Measurements from ENCODE around the gene CAMK2D.

CAMK2D gene

GRCh38 chr4:113763029-113763285 lies 1.4 kb upstream of the CAMK2D start:
- no peak for DNase-seq (ENCODE audit: low spot score)

- DNase-seq (ENCODE audit: low spot score) = peak; percentile 86
Observed at GRCh38 chr4:113762186-113763028, 869 bp upstream of the CAMK2D start.

GRCh38 chr4:113760795-113761619 lies 531 bp downstream of the CAMK2D start:
- DNase-seq (ENCODE audit: low spot score) = peak; percentile 75

- DNase-seq (ENCODE audit: low spot score) = peak; percentile 14
Observed at GRCh38 chr4:113760094-113760794, 1.3 kb downstream of the CAMK2D start.

GRCh38 chr4:113759696-113760093 lies 1.8 kb downstream of the CAMK2D start:
- no peak for DNase-seq (ENCODE audit: low spot score)

GRCh38 chr4:113758372-113758771 lies 3.2 kb downstream of the CAMK2D start:
- DNase-seq (ENCODE audit: low spot score) = no peak

- DNase-seq (ENCODE audit: low spot score) = no peak
Observed at GRCh38 chr4:113757486-113757885, 4.1 kb downstream of the CAMK2D start.

- no peak for DNase-seq (ENCODE audit: low spot score)
Observed at GRCh38 chr4:113756005-113756410, 5.5 kb downstream of the CAMK2D start.

- DNase-seq (ENCODE audit: low spot score) = no peak
Observed at GRCh38 chr4:113750734-113751133, 10.8 kb downstream of the CAMK2D start.

GRCh38 chr4:113750296-113750695 lies 11.2 kb downstream of the CAMK2D start:
- no peak for DNase-seq (ENCODE audit: low spot score)

- DNase-seq (ENCODE audit: low spot score) = no peak
Observed at GRCh38 chr4:113749178-113749577, 12.4 kb downstream of the CAMK2D start.

GRCh38 chr4:113747949-113748348 lies 13.6 kb downstream of the CAMK2D start:
- DNase-seq (ENCODE audit: low spot score) = no peak

- no peak for DNase-seq (ENCODE audit: low spot score)
Observed at GRCh38 chr4:113745711-113746110, 15.8 kb downstream of the CAMK2D start.

GRCh38 chr4:113744667-113745240 lies 16.8 kb downstream of the CAMK2D start:
- no peak for DNase-seq (ENCODE audit: low spot score)

GRCh38 chr4:113743690-113744089 lies 17.8 kb downstream of the CAMK2D start:
- DNase-seq (ENCODE audit: low spot score) = no peak

- DNase-seq (ENCODE audit: low spot score) = no peak
Observed at GRCh38 chr4:113742643-113743042, 18.9 kb downstream of the CAMK2D start.

- DNase-seq (ENCODE audit: low spot score) = no peak
Observed at GRCh38 chr4:113741956-113742355, 19.6 kb downstream of the CAMK2D start.

- DNase-seq (ENCODE audit: low spot score) = no peak
Observed at GRCh38 chr4:113740857-113741379, 20.6 kb downstream of the CAMK2D start.

GRCh38 chr4:113739197-113739596 lies 22.3 kb downstream of the CAMK2D start:
- DNase-seq (ENCODE audit: low spot score) = no peak

GRCh38 chr4:113738251-113738650 lies 23.3 kb downstream of the CAMK2D start:
- no peak for DNase-seq (ENCODE audit: low spot score)

- no peak for DNase-seq (ENCODE audit: low spot score)
Observed at GRCh38 chr4:113733685-113734084, 27.9 kb downstream of the CAMK2D start.

GRCh38 chr4:113732967-113733527 lies 28.5 kb downstream of the CAMK2D start:
- no peak for DNase-seq (ENCODE audit: low spot score)

Data from iPS-NIHi11 (cell line).